Measurements from ENCODE around the gene JADE2.

The JADE2 gene

DNA sequence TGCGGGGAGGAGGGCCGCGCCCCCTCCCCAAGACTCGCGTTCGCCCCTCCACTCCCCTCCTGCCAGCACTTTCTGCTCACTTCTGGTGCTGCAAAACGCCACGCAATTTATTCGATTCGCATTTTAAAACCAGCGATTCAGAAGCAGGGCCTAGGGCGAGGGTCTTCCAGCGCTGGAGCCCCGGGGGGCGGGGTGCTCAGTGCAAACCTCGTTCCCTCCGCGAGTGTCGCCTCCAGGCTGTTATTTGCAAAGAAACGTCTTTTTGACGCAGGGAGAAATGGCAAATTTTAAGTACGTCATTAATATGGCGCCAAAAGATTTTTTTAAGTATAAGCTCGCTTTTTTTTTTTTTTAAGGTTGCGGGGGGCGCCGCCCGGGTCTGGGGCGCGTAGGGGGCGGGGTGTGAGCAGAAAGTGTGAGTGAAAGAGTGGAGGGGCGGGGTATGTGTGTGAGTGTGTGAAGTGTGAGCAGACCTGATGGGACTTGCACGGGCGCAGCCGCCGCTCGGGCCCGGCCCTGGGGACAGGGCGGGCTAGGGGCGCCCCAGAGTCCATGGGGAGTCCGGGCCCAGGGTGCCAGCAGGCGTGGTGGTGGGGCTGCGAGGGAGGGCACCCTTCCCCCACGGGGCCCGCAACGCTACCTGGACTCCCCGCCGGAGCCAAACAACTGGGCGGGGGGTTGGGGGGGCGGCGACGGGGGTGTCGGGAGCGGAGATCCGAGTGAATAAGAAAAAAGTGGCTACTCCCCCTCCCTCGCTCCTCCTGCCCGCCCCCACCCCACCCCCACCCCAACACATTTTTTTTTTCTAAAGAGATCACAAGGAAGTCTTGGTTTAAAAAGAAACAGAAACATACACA is at the start of gene JADE2:
Gene JADE2 (plus strand): TSS at position 845 of the 857 bp plus-strand sequence. CDS start 10,188 bp downstream, outside the sequence.
- H3K36me3 ChIP-seq: no peaks in the 10 kb centered on the region
- H3K27ac ChIP-seq: peak within 1 kb of the TSS; percentile 95
- peak within 1 kb of the TSS; percentile 56 for H3K4me3 ChIP-seq (ENCODE audit: low read depth, low read length)
- no peaks in the 10 kb centered on the region for H3K9me3 ChIP-seq (ENCODE audit: severe bottlenecking)
- TF ChIP-seq, protein P1, sequence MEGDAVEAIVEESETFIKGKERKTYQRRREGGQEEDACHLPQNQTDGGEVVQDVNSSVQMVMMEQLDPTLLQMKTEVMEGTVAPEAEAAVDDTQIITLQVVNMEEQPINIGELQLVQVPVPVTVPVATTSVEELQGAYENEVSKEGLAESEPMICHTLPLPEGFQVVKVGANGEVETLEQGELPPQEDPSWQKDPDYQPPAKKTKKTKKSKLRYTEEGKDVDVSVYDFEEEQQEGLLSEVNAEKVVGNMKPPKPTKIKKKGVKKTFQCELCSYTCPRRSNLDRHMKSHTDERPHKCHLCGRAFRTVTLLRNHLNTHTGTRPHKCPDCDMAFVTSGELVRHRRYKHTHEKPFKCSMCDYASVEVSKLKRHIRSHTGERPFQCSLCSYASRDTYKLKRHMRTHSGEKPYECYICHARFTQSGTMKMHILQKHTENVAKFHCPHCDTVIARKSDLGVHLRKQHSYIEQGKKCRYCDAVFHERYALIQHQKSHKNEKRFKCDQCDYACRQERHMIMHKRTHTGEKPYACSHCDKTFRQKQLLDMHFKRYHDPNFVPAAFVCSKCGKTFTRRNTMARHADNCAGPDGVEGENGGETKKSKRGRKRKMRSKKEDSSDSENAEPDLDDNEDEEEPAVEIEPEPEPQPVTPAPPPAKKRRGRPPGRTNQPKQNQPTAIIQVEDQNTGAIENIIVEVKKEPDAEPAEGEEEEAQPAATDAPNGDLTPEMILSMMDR (IDR thresholded peaks at IDR 0.05; ENCODE audit: low read depth, low read length): no peak; the same call in 1 of the 2 replicates
- no peaks in the 10 kb centered on the region for H3K27me3 ChIP-seq (ENCODE audit: insufficient read depth, low read depth, severe bottlenecking)
- peak; percentile 64 for DNase-seq

DNA sequence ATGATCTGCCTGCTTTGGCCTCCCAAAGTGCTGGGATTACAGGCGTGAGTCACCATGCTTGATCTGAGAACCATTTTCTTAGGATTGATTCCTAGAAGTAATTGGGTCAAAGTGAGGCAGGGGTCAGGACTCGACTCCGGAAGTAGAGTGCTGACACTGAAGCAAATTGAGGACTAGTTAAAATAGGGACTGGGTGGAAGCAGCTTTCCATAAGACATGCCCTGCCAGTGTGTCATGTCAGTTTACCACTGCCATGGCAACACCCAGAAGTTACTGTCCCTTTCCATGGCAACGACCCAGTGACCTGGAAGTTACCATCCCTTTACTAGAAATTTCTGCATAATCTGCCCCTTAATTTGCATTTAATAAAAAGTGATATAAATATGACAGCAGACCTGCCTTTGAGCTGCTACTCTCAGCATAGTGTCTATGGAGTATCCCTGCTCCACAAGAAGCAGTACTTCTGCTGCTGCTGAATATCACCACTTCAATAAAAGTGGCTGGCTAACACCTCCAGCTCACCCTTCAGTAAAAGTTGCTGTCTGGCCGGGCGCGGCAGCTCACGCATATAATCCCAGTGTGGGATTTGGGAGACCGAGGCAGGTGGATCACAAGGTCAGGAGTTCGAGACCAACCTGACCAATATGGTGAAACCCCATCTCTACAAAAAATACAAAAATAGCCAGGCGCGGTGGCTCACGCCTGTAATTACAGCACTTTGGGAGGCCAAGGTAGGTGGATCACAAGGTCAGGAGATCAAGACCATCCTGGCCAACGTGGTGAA is 47.8 kb upstream of the JADE2 start:
- Histone ChIP-seq H3K27me3 (ENCODE audit: insufficient read depth, low read depth, severe bottlenecking) (no peaks in the 10 kb centered on the region), H3K36me3 (no peaks in the 10 kb centered on the region), H3K27ac (no peak overlapping the region), H3K9me3 (ENCODE audit: severe bottlenecking) (peaks cover 2% of the 10 kb centered on the region), H3K4me3 (ENCODE audit: low read depth, low read length) (no peak overlapping the region)
- no peak for DNase-seq
- TF ChIP-seq, protein P1 (IDR thresholded peaks at IDR 0.05; ENCODE audit: low read depth, low read length): no peak

GRCh38 chr5:134479839-134480238 is 45.6 kb upstream of the JADE2 start:
- Histone ChIP-seq H3K27ac (no peak overlapping the region), H3K36me3 (no peaks in the 10 kb centered on the region), H3K9me3 (ENCODE audit: severe bottlenecking) (peaks cover 1% of the 10 kb centered on the region), H3K4me3 (ENCODE audit: low read depth, low read length) (no peak overlapping the region), H3K27me3 (ENCODE audit: insufficient read depth, low read depth, severe bottlenecking) (no peaks in the 10 kb centered on the region)
- no peak for DNase-seq
- TF ChIP-seq, protein P1 (IDR thresholded peaks at IDR 0.05; ENCODE audit: low read depth, low read length): no peak

GRCh38 chr5:134489227-134489944 is 36.1 kb upstream of the JADE2 start:
- TF ChIP-seq, protein P1 (IDR thresholded peaks at IDR 0.05; ENCODE audit: low read depth, low read length): no peak
- Histone ChIP-seq H3K27me3 (ENCODE audit: insufficient read depth, low read depth, severe bottlenecking) (no peaks in the 10 kb centered on the region), H3K9me3 (ENCODE audit: severe bottlenecking) (peaks cover 6% of the 10 kb centered on the region), H3K4me3 (ENCODE audit: low read depth, low read length) (no peak overlapping the region), H3K36me3 (no peaks in the 10 kb centered on the region), H3K27ac (no peak overlapping the region)
- no peak for DNase-seq

GRCh38 chr5:134490255-134490924 is 35.1 kb upstream of the JADE2 start:
- Histone ChIP-seq H3K4me3 (ENCODE audit: low read depth, low read length) (no peak overlapping the region), H3K27me3 (ENCODE audit: insufficient read depth, low read depth, severe bottlenecking) (no peaks in the 10 kb centered on the region), H3K9me3 (ENCODE audit: severe bottlenecking) (peaks cover 3% of the 10 kb centered on the region), H3K27ac (no peak overlapping the region), H3K36me3 (no peaks in the 10 kb centered on the region)
- DNase-seq: no peak
- TF ChIP-seq, protein P1 (IDR thresholded peaks at IDR 0.05; ENCODE audit: low read depth, low read length): no peak

Data from WERI-Rb-1 (cell line).